Stomach (tissue), 9 donors: ENCODE data around the gene ABR. TPM values are rescaled to one million over a fixed set of nuclear protein-coding genes. Genes with fewer than 3 reads are reported as not detected.

ENCODE experiments used
- DNase-seq, 2 donors: peaks; one replicate each; pipeline versions ENCODE4 v3.0.0 to v3.0.0-alpha.2; 2013 to 2019
- H3K27ac ChIP-seq, 5 donors: fragments of 200-600 bp in 4 of 5; sonication (generic) in 4 of 5; one replicate each; pipeline ENCODE4 v1.5.1; 2013 to 2019; ENCODE audit warnings: mild to moderate bottlenecking in 1 of 5, moderate library complexity in 1 of 5
- H3K27me3 ChIP-seq, 3 donors: fragments of 200-600 bp; sonication (generic); one replicate each; pipeline ENCODE4 v1.5.1; 2017 to 2019; ENCODE audit warnings: mixed run types in 1 of 3
- H3K36me3 ChIP-seq, 4 donors: fragments of 200-600 bp; sonication (generic); 1 replicate in 3 of 4; 2 replicates in 1 of 4; pipeline ENCODE4 v1.5.1; 2016 to 2019
- H3K4me1 ChIP-seq, 4 donors: fragments of 200-600 bp; sonication (generic); one replicate each; pipeline ENCODE4 v1.5.1; 2016 to 2019
- H3K4me3 ChIP-seq, 4 donors: fragments of 200-600 bp; sonication (generic) in 3 of 4; one replicate each; pipeline ENCODE4 v1.5.1; 2016 to 2019; ENCODE audit warnings: mild to moderate bottlenecking in 1 of 4
- H3K9me3 ChIP-seq, 4 donors: fragments of 200-600 bp; sonication (generic); one replicate each; pipeline ENCODE4 v1.5.1; 2016 to 2019
- CTCF ChIP-seq, 7 experiments: fragments of 450-650 bp in 4 of 7; fragments of 200-600 bp in 3 of 7; sonication (generic) in 3 of 7; IDR thresholded peaks; one replicate each; pipeline ENCODE4 v1.5.1; 2016 to 2019; ENCODE audit warnings: antibody characterized with exemption in 7 of 7, control low read depth in 2 of 7, mild to moderate bottlenecking in 1 of 7
- EP300 ChIP-seq: sonication (generic); formaldehyde crosslinking; IDR thresholded peaks from one replicate; pipeline ENCODE4 v1.6.1; 2017; ENCODE audit warnings: antibody characterized with exemption
- POLR2A ChIP-seq, 4 donors: fragments of 450-650 bp; IDR thresholded peaks; one replicate each; pipeline ENCODE4 v1.6.1; 2016; ENCODE audit warnings: antibody characterized with exemption in 4 of 4, control low read depth in 2 of 4, mild to moderate bottlenecking in 1 of 4, moderate library complexity in 1 of 4
- POLR2AphosphoS5 ChIP-seq, 3 donors: sonication (generic); formaldehyde crosslinking; IDR thresholded peaks; one replicate each; pipeline ENCODE4 v1.6.1; 2016; ENCODE audit warnings: antibody characterized with exemption in 3 of 3
- WGBS, 5 donors: extraction: QIAGEN DNeasy Blood & Tissue Kit in 3 of 5; methylation state at CpG; one replicate each; pipeline versions ENCODE4 v1.1.5 to v1.1.7; 2013 to 2018; 5-methylcytosine and 5-hydroxymethylcytosine counted together
- intact Hi-C: fragments of 100-400 bp; cut with DNase I; formaldehyde crosslinking; loops from one replicate; pipeline ENCODE4 v1.15.1; 2023; ENCODE audit warnings: low total_unique reads
- polyA plus RNA-seq, 3 donors: library from polyadenylated mRNA; stranded (reverse); fragments of 200-250 nt; gene quantifications; one replicate each; pipeline ENCODE4 v1.2.3, GENCODE V29; 2013
- total RNA-seq, 5 donors: library from RNA; depleted of rRNA; stranded (reverse); fragments of >200 nt; gene quantifications; one replicate each; pipeline versions ENCODE4 v1.1.0 to v1.2.3, GENCODE V29; 2014 to 2016
- donor health status: healthy with polysubstance abuse.
- donor health status: Bipolar disorder and iron deficiency.
- donor health status: healthy.

ABR gene
- total and polyA plus RNA-seq, 8 donors = 28.3 to 1,523 (median 73.4) TPM

DNA sequence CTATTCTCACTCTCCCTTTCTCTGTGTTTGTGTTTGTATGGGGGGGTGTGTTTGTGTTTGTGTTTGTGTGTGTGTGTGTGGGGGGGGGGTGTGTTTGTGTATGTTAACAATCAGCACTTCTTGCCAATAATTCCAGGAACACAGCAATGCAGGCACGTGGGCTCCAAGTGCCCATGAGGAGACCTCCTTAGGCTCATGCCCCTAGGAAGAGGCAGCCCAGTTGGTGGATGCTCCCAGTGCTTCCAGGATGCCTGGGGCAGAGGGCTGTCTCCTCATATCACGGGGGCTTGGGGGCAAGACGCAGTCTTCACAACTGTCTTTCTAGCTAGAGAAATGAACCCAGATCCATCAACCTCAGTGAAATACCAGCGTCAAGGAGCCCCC, 9.9 kb downstream of the ABR start:
- H3K9me3 ChIP-seq = no peaks in the 10 kb centered on the region
- intact Hi-C loops = no loop called here
- TF ChIP-seq CTCF (IDR thresholded peaks at IDR 0.05) = no peak
- TF ChIP-seq POLR2A (IDR thresholded peaks at IDR 0.05) = no peak
- TF ChIP-seq EP300 = no peak
- no peak for TF ChIP-seq POLR2AphosphoS5 (IDR thresholded peaks at IDR 0.05)
- H3K27ac ChIP-seq = no peak overlapping the region
- 78 to 97% (median 82%) methylated on average over 3 to 4 of the region's 4 CpGs for WGBS, 5 donors
- DNase-seq = no peak
- peaks cover 0 to 15% (median 4%) of the 10 kb centered on the region in 4 donors for H3K4me1 ChIP-seq
- no peaks in the 10 kb centered on the region for H3K27me3 ChIP-seq
- H3K4me3 ChIP-seq = no peak overlapping the region
- H3K36me3 ChIP-seq = peaks cover 0 to 24% (median 0%) of the 10 kb centered on the region in 4 donors

DNA sequence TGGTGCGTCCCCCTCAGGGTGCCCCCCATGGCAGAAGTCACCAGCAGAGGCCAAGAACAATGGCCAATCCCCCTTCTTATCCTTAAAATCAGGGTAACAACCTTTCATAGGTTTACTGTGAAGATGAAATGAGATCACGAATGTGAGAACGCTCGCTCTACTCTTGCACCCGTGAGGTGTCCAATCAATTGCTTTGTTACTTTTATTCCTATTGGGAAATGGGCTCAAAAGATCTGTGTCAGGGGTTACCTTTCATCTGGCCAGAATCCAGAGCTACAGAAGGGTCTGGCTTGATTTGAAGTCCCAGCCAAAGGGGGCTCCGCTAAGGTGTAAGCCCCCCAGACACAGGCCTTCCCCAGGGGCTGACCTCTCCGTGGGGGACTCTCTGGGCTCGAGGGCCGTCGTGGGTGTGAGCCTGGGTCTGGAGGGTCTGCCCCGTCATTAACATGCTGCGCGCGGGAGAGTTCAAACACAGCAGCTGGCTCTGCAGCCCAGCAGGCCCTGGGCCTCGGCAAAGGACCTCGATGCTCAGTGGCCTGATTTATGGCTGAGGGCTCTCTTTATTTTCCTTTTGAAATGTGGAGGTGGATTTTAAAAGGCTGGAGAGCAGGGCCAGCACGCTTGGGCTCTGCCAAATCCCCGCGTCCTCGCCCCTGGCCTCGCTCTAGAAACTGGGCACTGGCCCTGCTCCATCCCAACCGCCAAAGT, 10.4 kb downstream of the ABR start:
- TF ChIP-seq EP300 (no peak), POLR2A (IDR thresholded peaks at IDR 0.05) (no peak), POLR2AphosphoS5 (IDR thresholded peaks at IDR 0.05) (no peak), CTCF (IDR thresholded peaks at IDR 0.05) (no peak)
- intact Hi-C loops = no loop called here
- no peak overlapping the region for H3K27ac ChIP-seq
- no peaks in the 10 kb centered on the region for H3K9me3 ChIP-seq
- no peak for DNase-seq
- no peak overlapping the region for H3K4me3 ChIP-seq
- peaks cover 0 to 15% (median 4%) of the 10 kb centered on the region in 4 donors for H3K4me1 ChIP-seq
- H3K27me3 ChIP-seq = no peaks in the 10 kb centered on the region
- 79 to 86% (median 84%) methylated on average over 22 of the region's 22 CpGs for WGBS, 5 donors
- peaks cover 0 to 19% (median 0%) of the 10 kb centered on the region in 4 donors for H3K36me3 ChIP-seq

DNA sequence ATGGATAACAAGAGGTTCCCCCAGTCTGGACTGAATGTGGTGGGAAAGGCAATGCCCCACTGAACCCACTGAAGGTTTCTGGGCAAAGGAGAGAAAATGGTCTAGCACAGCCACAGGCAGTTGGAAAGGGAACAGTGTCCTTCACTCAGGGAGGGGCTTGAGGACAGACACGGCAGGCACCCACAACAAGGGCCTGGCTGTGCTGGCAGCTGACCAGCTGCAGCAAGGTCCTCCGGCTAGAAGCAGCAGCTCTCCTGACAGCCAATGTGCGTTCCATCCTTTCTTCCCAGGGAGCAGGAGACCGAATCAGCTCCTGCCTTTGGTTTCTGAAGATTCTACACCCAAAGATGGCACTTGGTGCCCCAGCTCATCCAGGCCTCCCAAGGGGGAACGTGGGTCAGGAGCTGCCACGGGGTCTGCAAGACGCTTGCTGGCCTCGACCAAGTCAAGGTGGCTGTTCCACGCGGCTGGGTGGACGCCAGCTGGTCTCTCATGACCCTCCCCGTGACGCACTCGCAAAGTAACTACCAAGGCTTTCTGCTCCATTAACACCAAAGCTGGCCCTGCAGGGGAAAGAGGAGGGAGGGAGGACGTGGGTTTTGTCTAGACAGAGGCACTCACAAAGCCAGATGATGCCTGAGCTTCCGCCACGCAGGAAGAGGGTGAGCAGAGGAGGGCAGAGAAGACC, 11.1 kb downstream of the ABR start:
- DNase-seq = no peak
- Histone ChIP-seq H3K27ac (no peak overlapping the region), H3K4me3 (no peak overlapping the region), H3K36me3 (peaks cover 0 to 17% (median 0%) of the 10 kb centered on the region in 4 donors), H3K9me3 (no peaks in the 10 kb centered on the region), H3K4me1 (peaks cover 0 to 15% (median 4%) of the 10 kb centered on the region in 4 donors), H3K27me3 (no peaks in the 10 kb centered on the region)
- intact Hi-C loops = no loop called here
- no peak for TF ChIP-seq EP300
- TF ChIP-seq CTCF (IDR thresholded peaks at IDR 0.05) = no peak
- TF ChIP-seq POLR2A (IDR thresholded peaks at IDR 0.05) = no peak
- no peak for TF ChIP-seq POLR2AphosphoS5 (IDR thresholded peaks at IDR 0.05)
- 83 to 90% (median 88%) methylated on average over 12 to 17 of the region's 17 CpGs for WGBS, 5 donors

GRCh38 chr17:1166276-1166675, 13.5 kb downstream of the ABR start:
- no peaks in the 10 kb centered on the region for H3K9me3 ChIP-seq
- intact Hi-C loops = no loop called here
- DNase-seq = no peak
- 54 to 76% (median 65%) methylated on average over 9 to 11 of the region's 11 CpGs for WGBS, 5 donors
- no peaks in the 10 kb centered on the region for H3K27me3 ChIP-seq
- H3K36me3 ChIP-seq = peaks cover 0 to 17% (median 0%) of the 10 kb centered on the region in 4 donors
- TF ChIP-seq POLR2A (IDR thresholded peaks at IDR 0.05) = no peak
- no peak for TF ChIP-seq CTCF (IDR thresholded peaks at IDR 0.05)
- no peak for TF ChIP-seq EP300
- no peak for TF ChIP-seq POLR2AphosphoS5 (IDR thresholded peaks at IDR 0.05)
- H3K27ac ChIP-seq = no peak overlapping the region
- H3K4me3 ChIP-seq = no peak overlapping the region
- H3K4me1 ChIP-seq = peaks cover 0 to 15% (median 2%) of the 10 kb centered on the region in 4 donors
